ENCODE measurements around the gene ORC6.

The ORC6 gene

DNA sequence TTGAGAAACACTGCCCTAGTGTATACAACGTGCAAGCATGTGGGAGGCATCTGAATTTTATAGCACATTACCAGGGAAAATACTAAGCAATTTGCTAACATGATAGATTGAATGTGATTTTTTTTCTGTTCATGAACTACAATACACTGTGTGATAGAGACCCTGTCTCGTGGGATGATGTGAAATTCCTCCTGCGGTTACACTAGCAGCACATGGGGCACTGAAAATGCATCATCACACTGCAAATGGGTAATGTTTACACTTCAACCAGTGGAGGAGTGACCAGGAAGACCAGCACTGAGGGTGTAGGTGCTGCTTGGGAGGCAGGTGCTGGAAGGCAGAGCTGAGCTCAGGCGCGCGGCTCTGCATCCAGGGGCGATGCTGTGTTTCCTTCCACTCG is 28.8 kb downstream of the ORC6 start:
- Histone ChIP-seq H3K27me3 (ENCODE audit: control insufficient read depth, insufficient read depth, low read length) (no peaks in the 10 kb centered on the region), H3K4me1 (ENCODE audit: control insufficient read depth, insufficient read depth, low read length) (no peaks in the 10 kb centered on the region)

DNA sequence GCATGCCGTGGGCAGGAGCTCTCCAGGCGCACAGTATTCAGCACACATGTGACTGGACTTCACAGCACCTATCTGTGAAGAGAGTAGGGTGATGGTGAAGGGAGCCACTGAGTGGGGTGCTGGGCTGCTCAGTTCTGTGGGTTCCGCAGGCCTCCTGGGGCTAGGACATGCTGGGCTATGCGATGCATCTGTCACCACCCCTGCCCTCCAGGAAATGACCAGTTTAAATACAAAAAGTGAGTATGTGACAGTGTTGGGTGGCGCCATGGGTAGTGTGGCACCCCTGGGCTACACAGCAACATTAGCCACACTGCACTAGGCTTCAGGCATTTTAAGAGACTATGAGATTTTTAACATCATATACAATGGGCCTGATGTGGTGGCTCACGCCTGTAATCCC is 30.1 kb downstream of the ORC6 start:
- Histone ChIP-seq H3K4me3 (ENCODE audit: low read depth, low read length) (no peak overlapping the region), H3K4me1 (ENCODE audit: control insufficient read depth, insufficient read depth, low read length) (no peaks in the 10 kb centered on the region), H3K9me3 (ENCODE audit: control insufficient read depth, insufficient read depth, low read depth, low read length) (peaks cover 3% of the 10 kb centered on the region), H3K27me3 (ENCODE audit: control insufficient read depth, insufficient read depth, low read length) (no peaks in the 10 kb centered on the region), H3K27ac (ENCODE audit: low read depth, low read length) (no peak overlapping the region), H3K9ac (ENCODE audit: low read length) (no peak overlapping the region), H3K36me3 (ENCODE audit: control insufficient read depth, insufficient read depth, low read length) (no peaks in the 10 kb centered on the region)

More for the DNA sequence above, 28.8 kb downstream of the ORC6 start:
- H3K4me3 ChIP-seq (ENCODE audit: low read depth, low read length) = no peak overlapping the region
- no peaks in the 10 kb centered on the region for H3K9me3 ChIP-seq (ENCODE audit: control insufficient read depth, insufficient read depth, low read depth, low read length)
- H3K27ac ChIP-seq (ENCODE audit: low read depth, low read length) = no peak overlapping the region
- no peaks in the 10 kb centered on the region for H3K36me3 ChIP-seq (ENCODE audit: control insufficient read depth, insufficient read depth, low read length)
- no peak overlapping the region for H3K9ac ChIP-seq (ENCODE audit: low read length)

DNA sequence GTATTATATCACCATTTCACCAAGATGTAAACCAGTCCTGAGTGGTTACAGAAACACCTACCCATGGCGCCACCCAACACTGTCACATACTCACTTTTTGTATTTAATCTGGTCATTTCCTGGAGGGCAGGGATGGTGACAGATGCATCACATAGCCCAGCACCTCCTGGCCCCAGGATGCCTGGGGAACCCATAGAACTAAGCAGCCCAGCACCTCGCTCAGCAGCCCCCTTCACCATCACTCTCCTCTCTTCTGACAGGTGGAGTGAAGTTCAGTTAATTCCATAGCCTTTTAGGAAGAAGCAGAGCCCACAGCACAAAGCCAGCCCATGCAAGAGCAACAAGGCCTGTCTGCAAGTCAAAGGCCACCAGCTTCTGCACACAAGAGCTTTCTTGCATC is 31.2 kb downstream of the ORC6 start:
- H3K4me1 ChIP-seq (ENCODE audit: control insufficient read depth, insufficient read depth, low read length) = no peaks in the 10 kb centered on the region
- no peaks in the 10 kb centered on the region for H3K36me3 ChIP-seq (ENCODE audit: control insufficient read depth, insufficient read depth, low read length)
- H3K4me3 ChIP-seq (ENCODE audit: low read depth, low read length) = no peak overlapping the region
- H3K9ac ChIP-seq (ENCODE audit: low read length) = no peak overlapping the region
- H3K27ac ChIP-seq (ENCODE audit: low read depth, low read length) = no peak overlapping the region
- H3K27me3 ChIP-seq (ENCODE audit: control insufficient read depth, insufficient read depth, low read length) = no peaks in the 10 kb centered on the region
- peaks cover 6% of the 10 kb centered on the region for H3K9me3 ChIP-seq (ENCODE audit: control insufficient read depth, insufficient read depth, low read depth, low read length)

DNA sequence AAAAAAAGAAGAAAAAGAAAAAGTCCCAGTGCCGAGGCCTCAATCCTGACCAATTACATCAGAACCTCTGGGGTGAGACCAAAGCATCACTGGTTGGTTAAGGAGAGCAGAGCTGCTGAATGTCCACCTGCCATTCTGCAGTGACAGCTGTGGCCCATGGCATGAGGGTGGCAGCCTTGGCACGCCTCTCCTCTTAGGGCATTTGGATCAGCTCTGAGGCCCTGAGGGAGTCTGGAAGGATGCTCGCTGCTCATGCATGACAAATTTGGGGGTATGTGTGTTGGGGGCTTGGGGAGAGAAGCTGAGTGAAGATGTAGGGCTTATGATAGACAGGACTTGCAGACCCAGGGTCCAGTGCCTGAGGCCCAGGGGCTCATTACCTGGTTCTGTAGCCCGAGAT is 32.4 kb downstream of the ORC6 start:
- H3K4me3 ChIP-seq (ENCODE audit: low read depth, low read length) = no peak overlapping the region
- no peaks in the 10 kb centered on the region for H3K36me3 ChIP-seq (ENCODE audit: control insufficient read depth, insufficient read depth, low read length)
- peaks cover 6% of the 10 kb centered on the region for H3K9me3 ChIP-seq (ENCODE audit: control insufficient read depth, insufficient read depth, low read depth, low read length)
- H3K4me1 ChIP-seq (ENCODE audit: control insufficient read depth, insufficient read depth, low read length) = no peaks in the 10 kb centered on the region
- H3K27ac ChIP-seq (ENCODE audit: low read depth, low read length) = no peak overlapping the region
- H3K27me3 ChIP-seq (ENCODE audit: control insufficient read depth, insufficient read depth, low read length) = no peaks in the 10 kb centered on the region
- H3K9ac ChIP-seq (ENCODE audit: low read length) = no peak overlapping the region

DNA sequence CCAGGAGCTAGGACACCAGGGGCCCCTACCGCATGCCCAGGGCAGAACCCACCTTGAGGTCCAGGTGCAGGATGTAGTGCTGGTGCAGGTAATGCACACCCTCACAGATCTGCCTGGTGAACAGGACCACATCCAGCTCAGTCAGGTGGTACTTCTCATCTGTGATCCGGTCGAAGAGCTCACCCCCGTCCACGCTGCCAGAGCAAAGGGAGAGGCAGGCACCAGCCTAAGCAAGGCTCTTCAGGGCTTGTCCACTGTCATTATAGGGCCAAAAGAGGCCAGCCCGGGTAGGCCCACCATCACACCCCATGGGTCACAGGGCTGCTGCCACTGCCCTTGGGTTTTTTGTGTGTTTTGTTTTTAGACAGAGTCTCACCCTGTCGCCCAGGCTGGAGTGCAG is 37.7 kb downstream of the ORC6 start:
- Histone ChIP-seq H3K9ac (ENCODE audit: low read length) (no peak overlapping the region), H3K27me3 (ENCODE audit: control insufficient read depth, insufficient read depth, low read length) (no peaks in the 10 kb centered on the region), H3K9me3 (ENCODE audit: control insufficient read depth, insufficient read depth, low read depth, low read length) (peaks cover 6% of the 10 kb centered on the region), H3K36me3 (ENCODE audit: control insufficient read depth, insufficient read depth, low read length) (no peaks in the 10 kb centered on the region), H3K27ac (ENCODE audit: low read depth, low read length) (no peak overlapping the region), H3K4me3 (ENCODE audit: low read depth, low read length) (no peak overlapping the region), H3K4me1 (ENCODE audit: control insufficient read depth, insufficient read depth, low read length) (no peaks in the 10 kb centered on the region)

DNA sequence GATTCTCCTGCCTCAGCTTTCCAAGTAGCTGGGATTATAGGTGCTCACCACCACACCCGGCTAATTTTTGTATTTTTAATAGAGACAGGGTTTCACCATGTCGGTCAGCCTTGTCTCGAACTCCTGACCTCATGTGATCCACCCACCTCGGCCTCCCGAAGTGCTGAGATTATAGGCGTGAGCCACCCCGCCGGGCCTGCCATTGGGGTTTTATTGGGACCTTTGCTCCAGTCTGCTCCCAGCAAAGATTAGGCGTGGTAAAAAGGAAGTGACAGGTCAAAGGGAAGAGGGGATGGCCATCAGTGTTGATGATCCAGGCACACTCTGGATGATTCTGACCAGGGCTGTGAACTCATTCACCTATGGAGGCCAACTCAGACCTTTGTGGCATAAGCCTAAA is 38.2 kb downstream of the ORC6 start:
- H3K27ac ChIP-seq (ENCODE audit: low read depth, low read length) = no peak overlapping the region
- no peak overlapping the region for H3K9ac ChIP-seq (ENCODE audit: low read length)
- H3K36me3 ChIP-seq (ENCODE audit: control insufficient read depth, insufficient read depth, low read length) = no peaks in the 10 kb centered on the region
- no peaks in the 10 kb centered on the region for H3K4me1 ChIP-seq (ENCODE audit: control insufficient read depth, insufficient read depth, low read length)
- no peaks in the 10 kb centered on the region for H3K27me3 ChIP-seq (ENCODE audit: control insufficient read depth, insufficient read depth, low read length)
- no peak overlapping the region for H3K4me3 ChIP-seq (ENCODE audit: low read depth, low read length)
- H3K9me3 ChIP-seq (ENCODE audit: control insufficient read depth, insufficient read depth, low read depth, low read length) = peaks cover 6% of the 10 kb centered on the region

DNA sequence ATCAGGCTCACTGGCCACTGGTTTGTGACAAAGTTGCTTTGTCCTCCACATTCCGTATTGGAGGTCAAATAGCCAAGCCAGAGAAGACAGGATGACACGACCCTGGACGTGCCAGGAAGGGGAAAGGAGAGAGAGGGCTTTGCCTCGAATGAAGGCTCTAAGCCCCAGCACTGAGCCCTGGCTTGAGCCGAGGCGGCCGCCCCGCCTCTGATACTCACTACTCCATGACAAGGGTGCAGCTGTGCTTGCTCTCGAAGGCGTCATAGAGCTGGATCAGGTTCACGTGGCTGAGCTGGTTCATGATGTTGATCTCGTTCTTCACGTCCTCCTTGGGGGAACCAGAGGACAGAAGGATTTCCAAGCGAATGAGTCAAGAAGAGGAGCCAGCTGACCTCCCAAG is 39.3 kb downstream of the ORC6 start:
- Histone ChIP-seq H3K27ac (ENCODE audit: low read depth, low read length) (no peak overlapping the region), H3K36me3 (ENCODE audit: control insufficient read depth, insufficient read depth, low read length) (no peaks in the 10 kb centered on the region), H3K4me3 (ENCODE audit: low read depth, low read length) (no peak overlapping the region), H3K4me1 (ENCODE audit: control insufficient read depth, insufficient read depth, low read length) (no peaks in the 10 kb centered on the region), H3K9me3 (ENCODE audit: control insufficient read depth, insufficient read depth, low read depth, low read length) (peaks cover 6% of the 10 kb centered on the region), H3K9ac (ENCODE audit: low read length) (no peak overlapping the region), H3K27me3 (ENCODE audit: control insufficient read depth, insufficient read depth, low read length) (no peaks in the 10 kb centered on the region)

DNA sequence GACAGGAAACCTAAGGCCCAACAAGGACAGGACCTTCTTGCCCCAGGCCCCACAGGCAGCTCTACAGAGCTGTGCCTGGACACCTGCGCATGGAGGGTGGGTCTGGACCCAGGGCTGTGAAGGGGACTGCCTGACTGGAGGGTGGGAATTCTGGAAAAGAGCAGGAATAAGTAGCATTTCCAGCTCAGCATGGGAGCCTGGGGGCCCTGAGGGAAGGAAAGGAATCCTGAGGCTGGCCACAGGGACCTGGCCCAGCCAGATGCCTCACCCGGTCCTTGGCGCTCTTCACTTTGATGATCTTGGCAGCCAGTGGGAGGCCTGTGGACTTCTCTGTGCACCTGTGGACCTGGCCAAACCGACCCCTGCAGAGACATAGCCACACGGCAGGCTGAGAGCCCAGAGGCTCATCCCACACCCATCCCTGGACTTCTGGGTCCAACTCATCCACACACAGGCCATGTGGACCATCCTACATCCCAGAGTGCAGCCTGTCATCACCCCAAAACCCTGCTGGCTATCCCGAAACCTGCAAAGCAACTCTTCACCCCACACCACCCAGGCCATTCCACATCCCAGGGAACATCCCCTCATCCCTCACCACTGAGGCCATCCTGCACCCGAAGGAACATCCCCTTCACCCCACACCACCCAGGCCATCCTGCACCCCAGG is 40.0 kb downstream of the ORC6 start:
- Histone ChIP-seq H3K27ac (ENCODE audit: low read depth, low read length) (no peak overlapping the region), H3K9ac (ENCODE audit: low read length) (no peak overlapping the region), H3K27me3 (ENCODE audit: control insufficient read depth, insufficient read depth, low read length) (no peaks in the 10 kb centered on the region; the same call in 1 of the 2 replicates), H3K4me1 (ENCODE audit: control insufficient read depth, insufficient read depth, low read length) (no peaks in the 10 kb centered on the region), H3K4me3 (ENCODE audit: low read depth, low read length) (no peak overlapping the region), H3K9me3 (ENCODE audit: control insufficient read depth, insufficient read depth, low read depth, low read length) (peaks cover 3% of the 10 kb centered on the region), H3K36me3 (ENCODE audit: control insufficient read depth, insufficient read depth, low read length) (no peaks in the 10 kb centered on the region)

DNA sequence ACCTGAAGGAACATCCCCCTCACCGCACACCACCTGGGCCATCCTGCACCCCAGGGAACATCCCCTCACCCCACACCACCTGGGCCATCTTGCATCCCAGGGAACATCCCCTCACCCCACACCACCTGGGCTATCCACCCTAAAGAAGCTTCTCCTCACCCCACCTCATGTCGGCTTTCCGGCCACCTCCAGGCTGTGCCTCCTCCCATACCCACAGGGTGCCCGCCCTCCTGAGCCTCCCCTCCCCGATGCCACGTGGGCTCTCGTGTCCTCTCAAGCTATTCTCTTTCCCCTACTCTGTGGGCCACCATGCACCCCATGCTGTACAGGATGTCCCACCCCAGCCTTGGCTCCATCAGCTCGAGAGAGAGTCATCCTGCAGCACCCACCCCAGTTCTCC is 40.7 kb downstream of the ORC6 start:
- Histone ChIP-seq H3K4me3 (ENCODE audit: low read depth, low read length) (no peak overlapping the region), H3K9ac (ENCODE audit: low read length) (no peak overlapping the region), H3K4me1 (ENCODE audit: control insufficient read depth, insufficient read depth, low read length) (no peaks in the 10 kb centered on the region), H3K36me3 (ENCODE audit: control insufficient read depth, insufficient read depth, low read length) (no peaks in the 10 kb centered on the region), H3K27me3 (ENCODE audit: control insufficient read depth, insufficient read depth, low read length) (no peaks in the 10 kb centered on the region; the same call in 1 of the 2 replicates), H3K27ac (ENCODE audit: low read depth, low read length) (no peak overlapping the region), H3K9me3 (ENCODE audit: control insufficient read depth, insufficient read depth, low read depth, low read length) (no peaks in the 10 kb centered on the region)

DNA sequence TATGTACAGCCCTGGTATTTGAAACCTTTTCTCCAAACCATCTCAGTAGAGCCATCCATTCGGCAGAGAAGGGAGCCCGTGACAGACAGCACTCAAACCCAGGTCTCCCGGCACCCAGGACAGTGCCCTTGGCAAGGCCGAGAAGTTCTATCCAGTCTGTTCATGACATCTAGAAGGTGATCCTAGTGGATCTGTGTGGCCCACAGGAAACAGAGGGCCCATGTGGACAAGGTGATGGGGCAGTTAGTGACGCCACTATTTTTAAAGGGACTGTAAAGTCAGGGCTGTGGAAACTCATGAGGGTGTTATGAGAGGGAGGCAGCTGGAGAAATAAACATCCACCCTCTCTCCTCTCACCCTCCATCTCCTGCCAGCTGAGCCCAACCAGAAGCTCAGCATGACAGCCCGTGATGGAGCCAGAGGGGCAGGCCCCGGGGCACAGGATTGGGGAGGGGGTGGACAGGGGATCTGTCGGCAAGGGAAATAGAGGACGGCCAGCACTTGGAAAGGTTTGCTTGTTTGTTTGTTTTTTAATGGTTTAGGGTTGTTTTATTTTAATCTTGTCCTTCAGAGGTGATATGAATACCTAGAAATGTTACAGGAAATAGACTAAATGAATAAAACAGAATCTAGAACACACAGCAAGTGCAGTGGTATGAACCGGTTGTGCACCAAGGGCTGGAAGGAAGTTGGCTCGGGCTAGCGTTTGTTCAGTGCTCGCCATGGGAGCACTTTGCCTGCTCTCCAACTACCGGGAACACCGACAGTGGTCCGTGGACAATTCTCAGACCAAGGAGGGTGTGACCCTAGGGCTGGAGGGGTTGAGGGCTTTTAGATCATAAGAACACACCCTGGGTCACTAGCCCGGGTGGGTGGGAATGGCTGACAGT is 41.6 kb downstream of the ORC6 start:
- Histone ChIP-seq H3K9ac (ENCODE audit: low read length) (no peak overlapping the region), H3K27me3 (ENCODE audit: control insufficient read depth, insufficient read depth, low read length) (no peaks in the 10 kb centered on the region; the same call in 1 of the 2 replicates), H3K4me3 (ENCODE audit: low read depth, low read length) (no peak overlapping the region)

More for the DNA sequence above, 41.6 kb downstream of the ORC6 start:
- no peaks in the 10 kb centered on the region for H3K36me3 ChIP-seq (ENCODE audit: control insufficient read depth, insufficient read depth, low read length)
- H3K4me1 ChIP-seq (ENCODE audit: control insufficient read depth, insufficient read depth, low read length) = no peaks in the 10 kb centered on the region
- H3K9me3 ChIP-seq (ENCODE audit: control insufficient read depth, insufficient read depth, low read depth, low read length) = no peaks in the 10 kb centered on the region
- H3K27ac ChIP-seq (ENCODE audit: low read depth, low read length) = no peak overlapping the region

Measured in HUES6 (cell line).